ENCODE results near the gene IGSF5. TPM values are rescaled to one million over a fixed set of nuclear protein-coding genes. Genes with fewer than 3 reads are reported as not detected.

The IGSF5 gene
- total and polyA plus RNA-seq, 8 donors, result 0.08 TPM; not detected in 7

DNA sequence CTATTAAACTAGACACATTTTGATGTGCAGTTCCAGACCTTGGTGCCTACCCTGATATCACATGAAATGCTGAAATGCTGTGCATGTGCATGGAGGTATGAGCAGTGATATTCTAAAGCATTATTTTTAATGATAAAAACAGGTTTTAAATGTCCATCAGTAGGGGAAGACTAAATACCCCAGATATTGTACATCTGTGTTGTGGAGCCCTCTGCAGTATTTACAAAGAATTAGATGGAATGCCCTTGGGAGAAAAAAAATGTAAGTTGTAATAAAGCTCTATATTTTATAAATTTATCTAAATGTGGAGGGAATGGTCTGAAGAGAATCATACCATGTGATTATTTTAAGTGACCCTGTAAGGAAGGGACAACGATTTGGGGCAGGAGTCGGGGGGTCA is 39.1 kb upstream of the IGSF5 start:
- TF ChIP-seq POLR2AphosphoS5 (IDR thresholded peaks at IDR 0.05) (no peak), EP300 (IDR thresholded peaks at IDR 0.05) (no peak), POLR2A (IDR thresholded peaks at IDR 0.05) (no peak)
- TF ChIP-seq, protein P1, sequence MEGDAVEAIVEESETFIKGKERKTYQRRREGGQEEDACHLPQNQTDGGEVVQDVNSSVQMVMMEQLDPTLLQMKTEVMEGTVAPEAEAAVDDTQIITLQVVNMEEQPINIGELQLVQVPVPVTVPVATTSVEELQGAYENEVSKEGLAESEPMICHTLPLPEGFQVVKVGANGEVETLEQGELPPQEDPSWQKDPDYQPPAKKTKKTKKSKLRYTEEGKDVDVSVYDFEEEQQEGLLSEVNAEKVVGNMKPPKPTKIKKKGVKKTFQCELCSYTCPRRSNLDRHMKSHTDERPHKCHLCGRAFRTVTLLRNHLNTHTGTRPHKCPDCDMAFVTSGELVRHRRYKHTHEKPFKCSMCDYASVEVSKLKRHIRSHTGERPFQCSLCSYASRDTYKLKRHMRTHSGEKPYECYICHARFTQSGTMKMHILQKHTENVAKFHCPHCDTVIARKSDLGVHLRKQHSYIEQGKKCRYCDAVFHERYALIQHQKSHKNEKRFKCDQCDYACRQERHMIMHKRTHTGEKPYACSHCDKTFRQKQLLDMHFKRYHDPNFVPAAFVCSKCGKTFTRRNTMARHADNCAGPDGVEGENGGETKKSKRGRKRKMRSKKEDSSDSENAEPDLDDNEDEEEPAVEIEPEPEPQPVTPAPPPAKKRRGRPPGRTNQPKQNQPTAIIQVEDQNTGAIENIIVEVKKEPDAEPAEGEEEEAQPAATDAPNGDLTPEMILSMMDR (IDR thresholded peaks at IDR 0.05), result no peak
- Histone ChIP-seq H3K27ac (no peak overlapping the region), H3K9me3 (peaks cover 0 to 16% (median 10%) of the 10 kb centered on the region in 4 donors), H3K4me1 (peaks cover 0 to 6% (median 3%) of the 10 kb centered on the region in 4 donors), H3K27me3 (no peaks in the 10 kb centered on the region), H3K36me3 (no peaks in the 10 kb centered on the region), H3K4me3 (no peak overlapping the region)
- intact Hi-C loops (cut with DNase I; ENCODE audit: low total_unique reads), result no loop called here
- DNase-seq, result no peak
- 88 to 93% (median 92%) methylated on average over 2 of the region's 2 CpGs for WGBS, 5 donors

DNA sequence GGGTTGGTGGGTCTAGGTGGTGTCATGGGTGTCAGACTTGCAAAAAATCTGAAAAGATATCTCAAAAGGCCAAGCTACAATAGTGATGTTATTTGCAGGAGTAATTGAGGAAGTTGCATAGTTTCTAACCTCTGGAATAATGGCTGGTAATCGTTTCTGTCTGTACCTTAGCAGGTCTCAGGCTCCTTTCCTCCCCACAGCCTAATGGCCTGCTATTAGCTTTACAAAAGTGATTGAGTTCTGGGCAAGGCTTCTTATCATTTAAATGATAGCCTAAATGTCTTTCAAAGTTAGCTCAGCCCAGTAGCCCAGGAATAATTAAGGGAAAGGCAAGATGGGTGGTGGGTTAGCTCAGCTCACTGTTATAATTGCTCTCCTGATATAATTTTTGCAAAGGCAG is 37.7 kb upstream of the IGSF5 start:
- 0 to 31% (median 8%) methylated on average over 1 of the region's 1 CpG for WGBS, 5 donors
- TF ChIP-seq EP300 (IDR thresholded peaks at IDR 0.05) (no peak), POLR2A (IDR thresholded peaks at IDR 0.05) (no peak), POLR2AphosphoS5 (IDR thresholded peaks at IDR 0.05) (no peak)
- TF ChIP-seq, protein P1 (IDR thresholded peaks at IDR 0.05), result no peak
- intact Hi-C loops (cut with DNase I; ENCODE audit: low total_unique reads), result no loop called here
- no peaks in the 10 kb centered on the region for H3K4me1 ChIP-seq
- DNase-seq, result no peak
- no peaks in the 10 kb centered on the region for H3K36me3 ChIP-seq
- H3K9me3 ChIP-seq, result peaks cover 0 to 16% (median 10%) of the 10 kb centered on the region in 4 donors
- H3K27ac ChIP-seq, result no peak overlapping the region
- H3K27me3 ChIP-seq, result no peaks in the 10 kb centered on the region
- no peak overlapping the region for H3K4me3 ChIP-seq

DNA sequence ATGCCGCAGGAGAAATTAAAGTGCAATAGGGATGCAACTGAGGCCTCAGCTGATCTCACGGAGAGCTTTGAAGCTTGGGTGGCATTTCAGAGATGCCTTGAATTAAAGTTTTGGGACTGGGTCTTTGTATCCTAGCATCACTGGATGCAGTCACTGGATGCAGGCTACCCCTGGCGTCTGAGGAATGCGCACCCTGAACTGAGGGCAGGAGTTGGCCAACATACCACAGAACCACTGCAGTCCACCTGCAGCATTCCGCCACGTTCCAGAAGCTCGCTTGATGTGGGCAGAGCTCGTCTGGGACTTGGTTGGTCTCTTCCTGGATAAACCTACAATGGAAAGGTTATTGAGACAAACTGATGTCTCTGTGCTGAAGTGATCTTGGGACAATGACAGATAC is 34.1 kb upstream of the IGSF5 start:
- intact Hi-C loops (cut with DNase I; ENCODE audit: low total_unique reads), result no loop called here
- Histone ChIP-seq H3K4me1 (no peaks in the 10 kb centered on the region), H3K36me3 (no peaks in the 10 kb centered on the region), H3K27me3 (no peaks in the 10 kb centered on the region), H3K27ac (no peak overlapping the region), H3K9me3 (no peaks in the 10 kb centered on the region), H3K4me3 (no peak overlapping the region)
- TF ChIP-seq, protein P1 (IDR thresholded peaks at IDR 0.05), result no peak
- TF ChIP-seq POLR2A (IDR thresholded peaks at IDR 0.05) (no peak), POLR2AphosphoS5 (IDR thresholded peaks at IDR 0.05) (no peak), EP300 (IDR thresholded peaks at IDR 0.05) (no peak)
- DNase-seq, result no peak
- 82 to 91% (median 90%) methylated on average over 6 to 8 of the region's 8 CpGs for WGBS, 5 donors

DNA sequence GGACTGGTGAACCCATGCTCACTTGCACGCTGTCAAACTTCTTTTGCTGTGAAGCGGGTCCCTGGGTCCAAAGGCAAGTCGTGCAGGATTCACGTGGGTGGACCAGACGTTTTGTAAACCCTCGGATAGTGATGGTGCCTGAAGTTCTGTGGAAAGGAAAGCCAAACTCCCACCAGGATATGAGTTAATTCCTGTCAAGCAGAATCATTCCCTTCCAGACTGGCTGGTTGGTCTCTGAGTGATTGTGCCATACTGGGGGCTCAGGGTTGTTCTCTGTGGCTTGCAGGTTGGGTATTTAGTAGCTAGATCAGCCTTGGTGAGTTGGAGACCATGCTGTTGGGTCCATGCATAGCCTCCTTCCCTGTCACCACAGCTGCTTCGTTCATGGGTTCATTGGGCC is 32.7 kb upstream of the IGSF5 start:
- Histone ChIP-seq H3K27ac (no peak overlapping the region), H3K36me3 (no peaks in the 10 kb centered on the region), H3K9me3 (no peaks in the 10 kb centered on the region), H3K4me1 (no peaks in the 10 kb centered on the region), H3K4me3 (no peak overlapping the region), H3K27me3 (no peaks in the 10 kb centered on the region)
- no peak for DNase-seq
- WGBS, 5 donors, result 82 to 91% (median 90%) methylated on average over 7 of the region's 7 CpGs
- TF ChIP-seq, protein P1 (IDR thresholded peaks at IDR 0.05), result no peak
- TF ChIP-seq POLR2A (IDR thresholded peaks at IDR 0.05), result no peak
- TF ChIP-seq POLR2AphosphoS5 (IDR thresholded peaks at IDR 0.05), result no peak
- no peak for TF ChIP-seq EP300 (IDR thresholded peaks at IDR 0.05)
- intact Hi-C loops (cut with DNase I; ENCODE audit: low total_unique reads), result no loop called here

All from stomach (tissue), 9 donors.